HG03469 (cell line): ENCODE measurements around the gene CDCP1.

Source experiments
- ATAC-seq: cut with Tn5 transposase; IDR thresholded peaks from one replicate; pipeline ENCODE4 v1.9.1; 2021; ENCODE audit warnings: mild to moderate bottlenecking, moderate library complexity, moderate number of reproducible peaks; ENCODE audit not compliant: unreplicated experiment

Gene CDCP1

DNA sequence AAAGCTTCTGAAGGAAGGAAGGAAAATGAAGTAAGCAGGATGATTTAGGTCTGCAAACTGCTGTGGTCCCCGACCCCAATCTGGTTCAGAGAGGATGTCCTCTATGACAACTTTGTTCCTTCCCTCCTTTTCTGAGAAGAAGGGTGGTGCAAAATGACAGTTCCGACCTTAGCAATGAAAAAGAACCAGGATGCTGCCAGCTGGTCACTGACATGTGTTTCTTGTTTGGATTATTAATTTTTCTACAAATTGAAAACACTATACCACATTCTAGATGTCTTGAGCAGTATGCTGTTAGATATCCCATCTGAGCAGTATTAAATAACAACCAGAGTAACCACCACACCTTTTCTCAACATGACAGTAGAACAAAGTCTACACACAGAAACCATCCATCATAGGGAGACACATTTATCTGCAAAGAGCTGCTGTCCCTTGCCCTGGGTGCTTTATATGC, 27.5 kb downstream of the CDCP1 start:
- ATAC-seq = no peak

DNA sequence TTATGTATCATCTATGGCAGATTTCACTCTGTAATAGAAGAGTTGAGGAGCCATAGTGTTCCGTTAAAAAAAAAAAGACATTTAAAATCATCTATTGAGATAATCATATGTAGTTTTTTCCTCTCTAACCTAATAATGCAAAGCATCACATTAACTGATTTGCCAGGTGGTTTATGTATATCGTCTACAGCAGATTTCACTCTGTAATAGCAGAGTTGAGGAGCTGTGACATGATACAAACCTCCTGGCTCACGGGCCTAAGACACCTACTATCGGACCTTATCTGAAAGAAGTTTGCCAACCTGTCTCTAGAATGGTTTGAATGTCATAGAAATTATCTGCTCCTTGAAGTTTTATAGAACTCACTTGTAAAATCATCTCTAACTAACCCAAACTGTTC, 29.8 kb downstream of the CDCP1 start:
- no peak for ATAC-seq

- ATAC-seq = no peak
Measured at GRCh38 chr3:45113625-45114050, 32.5 kb downstream of the CDCP1 start.

GRCh38 chr3:45112939-45113338, 33.2 kb downstream of the CDCP1 start:
- ATAC-seq = no peak

DNA sequence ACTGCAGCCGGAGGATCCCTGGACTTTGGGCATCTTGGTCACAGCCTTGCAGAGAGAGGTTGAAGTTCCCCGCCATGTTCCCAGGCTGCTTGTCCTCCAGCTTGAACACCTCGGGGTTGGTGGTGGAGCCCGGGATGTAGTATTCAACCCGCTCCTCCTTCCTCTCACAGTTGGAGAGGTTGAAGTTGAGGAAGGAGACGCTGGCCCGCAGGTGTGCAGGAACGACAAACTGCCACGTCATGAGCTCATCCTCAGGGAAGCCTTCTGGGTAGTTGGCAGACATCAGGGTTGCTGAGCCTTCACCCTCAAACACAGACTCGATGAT, 35.7 kb downstream of the CDCP1 start:
- ATAC-seq = no peak

DNA sequence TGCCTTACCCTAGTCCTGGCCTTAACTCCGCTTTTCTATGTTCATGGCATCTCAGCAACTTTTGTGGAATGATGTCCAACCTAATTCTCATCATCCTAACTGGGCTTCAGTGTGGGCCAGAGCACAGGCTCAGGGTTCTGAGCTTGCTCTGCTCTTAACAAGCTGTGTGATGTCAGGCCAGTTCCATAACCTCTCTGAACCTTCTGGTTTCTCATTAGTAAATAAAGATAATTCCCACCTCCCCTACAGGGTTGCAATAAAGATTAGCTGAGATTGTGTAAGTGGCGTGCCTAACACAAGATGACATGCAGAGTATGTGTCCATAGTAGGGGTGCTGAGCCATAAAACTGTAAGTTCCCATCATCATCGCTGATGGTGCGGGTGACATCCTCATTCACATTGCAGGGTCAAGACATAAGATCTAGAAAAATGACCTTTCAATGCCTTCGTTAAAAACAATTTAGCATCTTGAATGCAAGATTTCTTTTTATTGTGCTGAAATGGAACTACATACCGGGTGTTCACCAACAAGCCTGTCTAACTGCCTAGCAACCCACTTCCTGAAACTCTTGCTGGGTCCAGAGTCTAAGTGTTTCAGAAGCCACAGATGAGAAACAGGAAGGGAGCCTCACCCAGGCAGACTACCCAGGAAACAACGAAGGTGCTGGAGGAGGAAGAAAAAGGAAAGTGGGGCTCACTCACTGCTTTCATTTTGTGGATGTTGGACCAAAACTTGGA, 36.2 kb downstream of the CDCP1 start:
- no peak for ATAC-seq

- ATAC-seq = no peak
Measured at GRCh38 chr3:45106874-45107273, 39.3 kb downstream of the CDCP1 start.

- ATAC-seq = no peak
Measured at GRCh38 chr3:45105855-45106671, 40.1 kb downstream of the CDCP1 start.

DNA sequence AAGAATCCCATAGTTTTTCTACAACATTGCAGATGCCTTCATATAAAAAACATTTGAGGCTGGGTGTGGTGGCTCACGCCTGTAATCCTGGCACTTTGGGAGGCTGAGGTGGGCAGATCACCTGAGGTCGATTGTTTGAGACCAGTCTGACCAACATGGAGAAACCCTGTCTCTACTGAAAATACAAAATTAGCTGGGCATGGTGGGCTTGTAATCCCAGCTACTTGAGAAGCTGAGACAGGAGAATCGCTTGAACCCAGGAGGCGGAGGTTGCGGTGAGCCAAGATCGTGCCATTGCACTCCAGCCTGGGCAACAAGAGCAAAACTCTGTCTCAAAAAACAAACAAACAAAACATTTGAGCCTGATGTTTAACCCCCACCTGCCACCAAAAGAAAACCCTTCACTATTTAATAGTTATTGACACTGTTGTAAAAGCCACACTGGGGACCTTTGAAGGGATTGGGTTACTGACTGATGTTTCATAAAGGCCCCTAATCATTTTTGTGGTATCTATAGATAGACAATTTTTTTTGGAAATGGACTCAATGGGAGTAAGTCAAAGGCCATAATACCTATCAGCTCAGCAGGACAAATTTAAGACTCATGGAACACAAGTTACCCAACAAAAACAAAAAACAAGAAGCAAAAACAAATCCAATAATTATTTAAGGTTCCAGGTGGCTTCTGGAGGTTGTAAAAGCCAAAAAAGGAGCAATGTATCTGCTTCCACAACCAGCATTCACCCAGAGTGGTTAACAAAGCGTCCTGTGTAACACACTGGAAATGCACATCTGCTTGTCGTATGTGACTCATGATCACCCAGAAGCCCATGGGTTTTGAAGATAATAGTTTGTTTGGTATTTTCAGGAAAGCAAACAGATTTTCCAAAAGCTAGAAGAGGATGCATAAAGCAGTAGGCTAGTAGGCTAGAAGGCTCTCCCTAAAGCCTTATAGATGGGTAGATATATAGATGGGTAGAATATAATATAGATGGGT, 41.2 kb downstream of the CDCP1 start:
- ATAC-seq = no peak

DNA sequence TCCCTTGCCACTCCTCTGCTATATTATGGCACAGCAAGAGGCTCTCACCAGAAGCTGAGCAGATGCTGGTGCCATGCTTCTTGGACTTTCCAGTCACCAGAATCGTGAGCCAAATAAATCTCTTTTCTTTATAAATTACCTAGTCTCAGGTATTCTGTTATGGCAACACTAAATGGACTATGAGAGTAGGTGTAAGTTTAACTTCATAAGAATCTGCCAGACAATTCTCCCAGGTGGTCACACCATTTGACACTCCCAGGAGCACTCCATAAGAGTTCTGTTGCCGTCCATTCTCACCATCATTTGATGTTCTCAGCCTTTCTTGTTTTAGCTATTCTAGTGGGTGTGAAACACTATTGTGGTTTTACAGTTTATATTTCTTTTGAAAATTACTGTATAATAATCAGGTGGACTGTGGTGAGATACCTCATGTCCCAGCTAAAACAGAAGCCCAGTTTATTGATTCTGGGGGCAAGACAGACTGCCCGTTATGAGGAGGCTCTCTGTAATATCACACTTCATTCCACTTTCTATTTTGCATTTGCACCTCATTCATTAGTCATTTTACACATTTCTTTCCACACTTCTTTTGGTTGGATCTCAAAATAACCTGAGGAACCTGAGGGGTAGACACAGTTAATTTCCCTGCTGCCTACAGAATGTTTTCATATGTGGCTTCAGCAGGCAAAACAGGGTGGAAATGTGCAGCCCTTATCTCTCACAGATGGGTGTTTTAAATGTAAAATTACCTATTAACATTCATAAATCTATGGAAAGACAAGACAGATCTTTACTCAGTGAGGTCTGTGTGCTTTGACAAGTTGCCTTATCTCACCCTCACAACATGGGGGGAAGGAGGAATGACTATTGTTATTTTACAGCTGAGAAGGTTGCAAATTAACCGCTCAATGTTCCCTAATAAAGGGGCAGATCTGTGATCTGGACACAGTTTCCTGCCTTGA, 42.1 kb downstream of the CDCP1 start:
- no peak for ATAC-seq

- no peak for ATAC-seq
Measured at GRCh38 chr3:45103334-45103733, 42.8 kb downstream of the CDCP1 start.

DNA sequence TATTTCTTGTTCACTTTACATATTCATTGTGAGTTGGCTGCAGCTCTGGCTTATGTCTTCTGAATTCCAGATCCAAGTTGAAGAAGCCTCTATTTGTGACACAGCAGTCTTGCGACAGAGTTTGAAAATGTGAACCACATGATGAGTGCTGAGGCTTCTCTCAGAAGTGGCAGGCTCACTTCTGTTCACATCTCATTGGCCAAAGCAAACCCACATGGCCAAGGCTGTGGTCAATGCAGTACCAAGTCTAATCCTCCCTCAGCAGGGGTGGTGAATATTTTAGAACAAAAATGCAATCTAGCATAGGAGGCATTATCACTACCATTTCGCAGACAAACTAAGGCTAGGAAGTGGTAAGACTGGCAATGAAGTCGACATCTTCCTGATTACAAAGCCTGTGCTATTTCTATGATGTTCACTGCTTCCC, 45.2 kb downstream of the CDCP1 start:
- ATAC-seq = no peak

DNA sequence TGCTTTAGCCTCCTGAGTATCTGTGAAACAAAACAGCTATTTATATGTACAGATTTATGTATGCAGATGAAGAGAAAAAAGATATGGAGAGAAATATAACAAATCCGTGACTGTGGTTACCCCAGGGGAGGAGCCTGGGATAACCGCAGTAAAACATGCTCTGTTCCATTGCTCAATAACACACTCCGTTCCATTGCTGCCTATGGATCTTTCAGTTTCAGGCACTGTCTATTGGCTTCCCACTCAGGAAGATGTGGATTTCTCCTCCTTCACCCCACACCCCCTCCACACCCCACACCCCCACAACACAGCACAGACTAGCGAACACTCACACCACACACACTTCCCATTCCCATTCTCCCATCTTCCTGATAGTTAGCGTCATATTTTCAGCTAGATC, 47.9 kb downstream of the CDCP1 start:
- no peak for ATAC-seq

- ATAC-seq = no peak
Measured at GRCh38 chr3:45097296-45097883, 48.8 kb downstream of the CDCP1 start.

GRCh38 chr3:45095916-45096526, 50.2 kb downstream of the CDCP1 start:
- no peak for ATAC-seq

DNA sequence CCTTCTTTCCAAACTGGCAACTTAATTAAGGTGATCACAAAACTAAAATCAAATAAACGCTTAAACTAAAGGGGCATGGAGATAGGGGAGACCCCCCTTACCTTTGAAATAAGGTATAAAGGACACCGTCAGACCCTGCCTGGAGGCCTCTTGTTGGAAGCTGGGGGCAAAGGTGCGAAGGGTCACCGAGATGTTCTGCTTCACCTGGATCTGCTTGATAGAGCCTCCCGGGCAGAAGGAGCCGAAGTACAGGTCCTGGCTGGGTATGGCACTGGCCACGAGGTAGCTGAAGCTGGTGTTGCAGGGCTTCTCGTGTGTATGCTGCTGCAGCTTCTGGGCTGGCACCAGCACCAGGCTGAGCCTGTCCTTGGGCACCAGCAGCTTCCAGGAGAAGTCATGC, 53.0 kb downstream of the CDCP1 start:
- no peak for ATAC-seq

DNA sequence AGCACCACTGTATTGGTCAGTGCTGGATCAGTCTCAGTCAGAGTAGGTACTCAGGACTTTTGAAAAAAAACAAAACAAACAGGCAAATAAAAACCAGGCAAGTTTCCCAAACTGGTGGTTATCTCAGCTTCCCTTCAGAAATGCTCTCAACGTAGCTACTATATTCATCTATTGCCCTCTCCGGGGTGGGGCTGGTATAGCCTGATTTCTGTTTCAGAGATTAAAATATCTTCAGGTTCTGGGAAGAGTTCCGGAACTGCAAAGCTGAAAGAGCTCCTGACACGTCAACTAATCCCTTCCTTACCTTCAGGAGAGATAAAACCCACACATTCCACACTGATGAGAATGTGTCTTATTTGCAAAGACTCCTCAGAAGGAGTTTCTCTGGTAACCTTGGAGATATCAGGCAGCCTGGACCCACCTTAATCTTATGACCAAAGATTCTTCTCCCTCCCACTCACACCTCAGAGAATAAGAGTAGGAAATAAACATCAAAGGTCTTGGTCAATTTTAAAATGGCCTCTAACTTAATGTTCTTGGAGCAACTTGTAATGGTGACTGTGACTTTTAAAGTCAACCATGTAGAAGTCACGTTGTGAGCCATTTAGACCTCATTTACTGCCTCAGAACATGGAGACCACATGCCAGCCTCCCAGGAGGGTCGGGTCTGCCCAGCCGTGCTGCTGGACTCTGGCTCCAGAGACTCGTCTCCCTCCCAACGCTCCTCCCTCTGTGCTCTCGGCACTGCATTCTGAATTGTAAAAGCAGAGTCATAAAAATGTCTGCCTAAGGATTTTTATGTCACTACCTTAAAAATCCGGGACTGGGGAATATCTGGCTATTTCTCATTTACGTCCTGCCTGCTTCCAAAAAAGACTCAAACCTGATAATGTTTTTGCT, 53.8 kb downstream of the CDCP1 start:
- ATAC-seq = no peak

DNA sequence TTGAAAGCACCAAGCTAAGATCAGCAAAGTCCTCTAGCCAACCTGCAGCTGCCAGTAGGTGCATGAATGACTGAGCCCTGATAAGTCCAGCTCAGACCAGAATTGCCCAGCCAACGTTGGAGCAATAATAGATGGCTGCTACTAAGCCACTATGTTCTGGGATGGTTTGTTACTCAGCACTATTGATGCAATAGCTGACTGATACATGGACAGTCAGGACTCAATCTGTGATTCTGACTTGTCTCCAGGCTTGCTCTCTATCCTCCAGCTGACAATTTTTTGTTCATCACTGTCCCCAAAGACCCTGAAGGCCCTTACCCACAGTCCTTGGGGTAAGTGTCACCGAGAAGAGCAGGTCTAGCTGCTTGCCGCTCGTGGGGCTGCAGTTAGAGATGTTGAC, 55.3 kb downstream of the CDCP1 start:
- ATAC-seq = no peak
